Inflammatory macrophage treated with lipopolysaccharide for 4 hours (primary cell): ENCODE data around the gene HNRNPF.

Experiments
- DNase-seq: peaks from one replicate; pipeline ENCODE4 v3.0.0-alpha.2; 2020

HNRNPF gene

GRCh38 chr10:43420369-43421200 lies 11.6 kb upstream of the HNRNPF start:
- DNase-seq, result peak; percentile 97

GRCh38 chr10:43419997-43420368 lies 11.0 kb upstream of the HNRNPF start:
- DNase-seq, result no peak

GRCh38 chr10:43417950-43418768 lies 9.2 kb upstream of the HNRNPF start:
- DNase-seq, result peak; percentile 71

- DNase-seq, result no peak
Measured at GRCh38 chr10:43415544-43415943, 6.6 kb upstream of the HNRNPF start.

GRCh38 chr10:43411536-43411935 lies 2.5 kb upstream of the HNRNPF start:
- DNase-seq, result no peak

GRCh38 chr10:43410345-43410744 lies 1.4 kb upstream of the HNRNPF start:
- no peak for DNase-seq

GRCh38 chr10:43409385-43410109 lies 561 bp upstream of the HNRNPF start:
- peak; percentile 43 for DNase-seq

- DNase-seq, result no peak
Measured at GRCh38 chr10:43408331-43408709, 666 bp downstream of the HNRNPF start.

- DNase-seq, result peak; percentile 96
Measured at GRCh38 chr10:43407576-43408330, 1.2 kb downstream of the HNRNPF start.

GRCh38 chr10:43407148-43407575 lies 1.8 kb downstream of the HNRNPF start:
- peak; percentile 70 for DNase-seq

- peak; percentile 32 for DNase-seq
Measured at GRCh38 chr10:43404704-43405084, 4.3 kb downstream of the HNRNPF start.

- DNase-seq, result no peak
Measured at GRCh38 chr10:43403911-43404703, 4.9 kb downstream of the HNRNPF start.

- DNase-seq, result no peak
Measured at GRCh38 chr10:43402880-43403452, 6.0 kb downstream of the HNRNPF start.

- DNase-seq, result no peak
Measured at GRCh38 chr10:43402176-43402575, 6.8 kb downstream of the HNRNPF start.

GRCh38 chr10:43401627-43402026 lies 7.4 kb downstream of the HNRNPF start:
- DNase-seq, result no peak

- peak; percentile 83 for DNase-seq
Measured at GRCh38 chr10:43399320-43400310, 9.4 kb downstream of the HNRNPF start.

GRCh38 chr10:43398939-43399319 lies 10.1 kb downstream of the HNRNPF start:
- no peak for DNase-seq

GRCh38 chr10:43396928-43397624 lies 11.9 kb downstream of the HNRNPF start:
- DNase-seq, result peak; percentile 89
